K562 (cell line): ENCODE data around the gene CLTB. TPM values are rescaled to one million over a fixed set of nuclear protein-coding genes. Genes with fewer than 3 reads are reported as not detected.

Experiments used
- ATAC-seq: fragments of 200-7000 bp; cut with Tn5 transposase; 3 replicates; pipeline ENCODE4 v1.9.1; 2020; ENCODE audit warnings: moderate library complexity
- BruUV-seq: library from RNA; stranded (reverse); fragments of 400-500 nt; replicated peaks from 2 replicates; lab custom pipeline; 2021; lab: Mats Ljungman, UMichigan
- CTCF ChIA-PET: fragments of 300-600 bp; formaldehyde crosslinking; extraction: SDS; loops from one replicate; lab custom pipeline; 2021; ENCODE audit warnings: low intra/inter-chr PET ratio; lab: Yijun Ruan, JAX
- POLR2A ChIA-PET: fragments of 300-600, 350-650 bp; sonication (Branson Sonifier 250); formaldehyde crosslinking; extraction: SDS; loops from one replicate; lab custom pipeline; 2021; ENCODE audit warnings: antibody characterized with exemption, inconsistent platforms; lab: Yijun Ruan, JAX
- DNase-seq, 4 experiments: peaks; one replicate each; pipeline versions ENCODE4 v3.0.0 to v3.0.0-alpha.2; 2011 to 2018; ENCODE audit warnings: low spot score in 3 of 4, mixed read lengths in 3 of 4; ENCODE audit errors: extremely low read depth in 1 of 4
- FAIRE-seq: peaks from 2 replicates; lab custom pipeline; 2011; peaks lifted over from hg19 to GRCh38; lab: Jason Lieb, UNC
- H2AFZ ChIP-seq: 2 replicates; pipeline ENCODE4 v1.6.0; 2011; ENCODE audit warnings: low read depth, low read length, control low read depth, inconsistent platforms
- H3K27ac ChIP-seq: fragments of 200-600 bp; 3 replicates; pipeline ENCODE4 v1.8.0; 2011; ENCODE audit warnings: low read depth, mild to moderate bottlenecking, control low read depth, inconsistent platforms, low read length, moderate library complexity, mixed read lengths; ENCODE audit errors: extremely low read depth
- H3K27me3 ChIP-seq, 2 experiments: fragments of 300-600 bp in 1 of 2; 2 replicates in 1 of 2; 3 replicates in 1 of 2; pipeline versions ENCODE4 v1.6.0 to v1.8.0; 2011; ENCODE audit warnings: inconsistent platforms in 2 of 2, low read length in 2 of 2, mild to moderate bottlenecking in 1 of 2, mixed read lengths in 1 of 2, moderate library complexity in 1 of 2; ENCODE audit not compliant: control insufficient read depth in 2 of 2, insufficient read depth in 2 of 2
- H3K36me3 ChIP-seq: fragments of 300-600 bp; 3 replicates; pipeline ENCODE4 v1.8.0; 2011; ENCODE audit warnings: mild to moderate bottlenecking, low read length, inconsistent platforms; ENCODE audit not compliant: control insufficient read depth, insufficient read depth
- H3K4me1 ChIP-seq, 2 experiments: fragments of 200-600 bp in 1 of 2; replicated peaks in 1 of 2; 2 replicates in 1 of 2; 3 replicates in 1 of 2; pipeline versions ENCODE4 v1.5.1 to v1.8.0; 2011; ENCODE audit warnings: inconsistent platforms in 2 of 2, low read length in 2 of 2, mild to moderate bottlenecking in 1 of 2, mixed read lengths in 1 of 2, moderate library complexity in 1 of 2; ENCODE audit not compliant: control insufficient read depth in 2 of 2, insufficient read depth in 2 of 2
- H3K4me2 ChIP-seq: 2 replicates; pipeline ENCODE4 v1.6.1; 2011; ENCODE audit warnings: low read length, control low read depth, inconsistent platforms, mixed read lengths; ENCODE audit not compliant: insufficient read depth
- H3K4me3 ChIP-seq: fragments of 200-600 bp; sonication (generic), shearing (Covaris generic); 2 replicates; pipeline ENCODE4 v1.5.1; 2016; ENCODE audit warnings: control low read depth, inconsistent platforms
- H3K79me2 ChIP-seq: fragments of 200-600 bp; 3 replicates; pipeline ENCODE4 v1.8.0; 2011; ENCODE audit warnings: low read length, inconsistent platforms; ENCODE audit not compliant: control insufficient read depth, insufficient read depth
- H3K9ac ChIP-seq, 2 experiments: 2 replicates each; pipeline versions ENCODE4 v1.6.0 to v1.6.1; 2011; ENCODE audit warnings: low read depth in 2 of 2, low read length in 2 of 2, control low read depth in 1 of 2, inconsistent platforms in 1 of 2, mild to moderate bottlenecking in 1 of 2, mixed read lengths in 1 of 2; ENCODE audit not compliant: insufficient read depth in 1 of 2
- H3K9me1 ChIP-seq: one replicate; pipeline ENCODE4 v1.6.0; 2011; ENCODE audit warnings: inconsistent platforms, mild to moderate bottlenecking, low read length, moderate library complexity; ENCODE audit not compliant: control insufficient read depth, insufficient read depth
- H3K9me3 ChIP-seq: replicated peaks from 2 replicates; pipeline ENCODE4 v1.5.1; 2011; ENCODE audit warnings: low read depth, low read length, inconsistent platforms; ENCODE audit not compliant: control insufficient read depth, insufficient read depth
- H4K20me1 ChIP-seq: replicated peaks from 2 replicates; pipeline ENCODE4 v1.6.1; 2011; ENCODE audit warnings: low read length, inconsistent platforms, mixed read lengths; ENCODE audit not compliant: control insufficient read depth, insufficient read depth
- ATF3 ChIP-seq, 2 experiments: fragments of 450-650 bp in 1 of 2; sonication (generic) in 1 of 2; formaldehyde crosslinking in 1 of 2; IDR thresholded peaks in 1 of 2; conservative IDR thresholded peaks in 1 of 2; 2 replicates each; pipeline versions ENCODE4 v1.6.1 to v1.8.1; 2016 to 2023; ENCODE audit warnings: mild to moderate bottlenecking in 2 of 2, moderate library complexity in 2 of 2, inconsistent platforms in 1 of 2, missing genetic modification reagents in 1 of 2
- CEBPG ChIP-seq, 3 experiments: fragments of 200-800 bp in 1 of 3; sonication (Bioruptor generic) in 1 of 3; sonication (generic) in 1 of 3; formaldehyde crosslinking in 1 of 3; IDR thresholded peaks in 2 of 3; conservative IDR thresholded peaks in 1 of 3; 2 replicates each; pipeline versions ENCODE4 v1.6.1 to v1.8.0; 2016 to 2022; ENCODE audit warnings: missing compliant biosample characterization in 2 of 3, missing genetic modification characterization in 2 of 3, mild to moderate bottlenecking in 1 of 3, missing genetic modification reagents in 1 of 3
- CREM ChIP-seq: IDR thresholded peaks from 2 replicates; pipeline ENCODE4 v1.6.1; 2014; ENCODE audit warnings: antibody characterized with exemption, low read depth
- FOXA1 ChIP-seq: fragments of 450-650 bp; IDR thresholded peaks from 2 replicates; pipeline ENCODE4 v1.6.1; 2016; ENCODE audit warnings: mild to moderate bottlenecking, borderline replicate concordance
- JUN ChIP-seq, 2 experiments: sonication (generic) in 1 of 2; formaldehyde crosslinking in 1 of 2; IDR thresholded peaks; 2 replicates each; pipeline versions ENCODE4 v1.6.1 to v1.8.0; 2012 to 2022; ENCODE audit warnings: borderline replicate concordance in 2 of 2, mild to moderate bottlenecking in 2 of 2, improper control_type of control experiment in 1 of 2, low read depth in 1 of 2, low read length in 1 of 2, missing genetic modification reagents in 1 of 2
- JUNB ChIP-seq: fragments of 450-650 bp; formaldehyde crosslinking; conservative IDR thresholded peaks from 2 replicates; pipeline ENCODE4 v1.4.0; 2020; ENCODE audit warnings: mild to moderate bottlenecking
- JUND ChIP-seq, 2 experiments: IDR thresholded peaks; 2 replicates in 1 of 2; 3 replicates in 1 of 2; pipeline ENCODE4 v1.6.1; 2011; ENCODE audit warnings: borderline replicate concordance in 2 of 2, low read depth in 2 of 2, low read length in 2 of 2, improper control_type of control experiment in 1 of 2, missing biosample characterization in 1 of 2, missing genetic modification characterization in 1 of 2, missing genetic modification reagents in 1 of 2
- NFE2 ChIP-seq: IDR thresholded peaks from 2 replicates; pipeline ENCODE4 v1.6.1; 2014; ENCODE audit warnings: antibody characterized with exemption, low read depth
- NR2C2 ChIP-seq, 2 experiments: fragments of 200-800 bp in 1 of 2; sonication (Bioruptor generic) in 1 of 2; sonication (generic) in 1 of 2; formaldehyde crosslinking in 1 of 2; IDR thresholded peaks; 2 replicates each; pipeline versions ENCODE4 v1.6.1 to v1.8.0; 2016 to 2022; ENCODE audit warnings: mild to moderate bottlenecking in 1 of 2, missing compliant biosample characterization in 1 of 2, missing genetic modification characterization in 1 of 2, missing genetic modification reagents in 1 of 2
- RCOR1 ChIP-seq, 2 experiments: IDR thresholded peaks; 2 replicates each; pipeline ENCODE4 v1.6.1; 2012; ENCODE audit warnings: low read depth in 2 of 2, low read length in 2 of 2, borderline replicate concordance in 1 of 2, improper control_type of control experiment in 1 of 2
- SOX6 ChIP-seq: fragments of 450-650 bp; IDR thresholded peaks from 2 replicates; pipeline ENCODE4 v1.6.1; 2014; ENCODE audit warnings: mild to moderate bottlenecking
- TAF1 ChIP-seq: IDR thresholded peaks from 2 replicates; pipeline ENCODE4 v1.6.1; 2011; ENCODE audit warnings: mild to moderate bottlenecking, low read length, moderate library complexity; ENCODE audit not compliant: insufficient read depth, control insufficient read depth, severe bottlenecking; ENCODE audit errors: extremely low read depth
- ZNF511 ChIP-seq: sonication (generic); formaldehyde crosslinking; IDR thresholded peaks from 2 replicates; pipeline ENCODE4 v1.8.0; 2022; ENCODE audit warnings: mild to moderate bottlenecking, missing genetic modification reagents
- ZNF75A ChIP-seq: fragments of 450-650 bp; formaldehyde crosslinking; IDR thresholded peaks from 2 replicates; pipeline ENCODE4 v1.4.0; 2020; ENCODE audit warnings: mild to moderate bottlenecking
- WGBS: fragments of 100-300 bp; shearing (Covaris generic); methylation state at CpG from one replicate; pipeline ENCODE4 v1.1.6; 2016; ENCODE audit warnings: low coverage, mixed read lengths; ENCODE audit not compliant: insufficient coverage; ENCODE audit errors: missing lambda C conversion rate; 5-methylcytosine and 5-hydroxymethylcytosine counted together
- in situ Hi-C: fragments of 300-500 bp; cut with MboI; formaldehyde crosslinking; loops from 4 replicates; pipeline ENCODE4 v1.15.0; 2018; ENCODE audit warnings: inconsistent platforms, mixed read lengths
- intact Hi-C: fragments of 100-400 bp; cut with micrococcal nuclease; formaldehyde crosslinking; loops from 2 replicates; pipeline ENCODE4 v1.14.2; 2022
- polyA plus RNA-seq, 8 experiments: library from polyadenylated mRNA; depleted of rRNA in 4 of 8; stranded (reverse) in 5 of 8; unstranded in 3 of 8; fragments of >200 nt; fragmentation: Nextera tagmentation in 2 of 8; fragmentation: Illumina TruSeq in 1 of 8; extraction: Ambion mirVana in 2 of 8; extraction: Trizol in 1 of 8; gene quantifications; 2 replicates each; pipeline versions ENCODE4 v1.2.1 to v1.2.3, GENCODE V29; 2011 to 2014; ENCODE audit warnings: inconsistent platforms in 1 of 8, missing spikeins in 1 of 8
- total RNA-seq, 7 experiments: library from RNA; depleted of rRNA in 6 of 7; stranded (reverse); fragments of >200 nt in 6 of 7; fragmentation: Illumina TruSeq in 2 of 7; extraction: Trizol in 2 of 7; gene quantifications; 2 replicates each; pipeline versions ENCODE4 v1.2.1 to v1.2.3, GENCODE V29; 2011 to 2021; ENCODE audit warnings: low replicate concordance in 1 of 7

The CLTB gene
- total and polyA plus RNA-seq, 9 of the 15 experiments (the other 6 are each of a cell fraction or from before 2014, with no cell fraction given) = 1.8 to 117 (median 39.0) TPM

DNA sequence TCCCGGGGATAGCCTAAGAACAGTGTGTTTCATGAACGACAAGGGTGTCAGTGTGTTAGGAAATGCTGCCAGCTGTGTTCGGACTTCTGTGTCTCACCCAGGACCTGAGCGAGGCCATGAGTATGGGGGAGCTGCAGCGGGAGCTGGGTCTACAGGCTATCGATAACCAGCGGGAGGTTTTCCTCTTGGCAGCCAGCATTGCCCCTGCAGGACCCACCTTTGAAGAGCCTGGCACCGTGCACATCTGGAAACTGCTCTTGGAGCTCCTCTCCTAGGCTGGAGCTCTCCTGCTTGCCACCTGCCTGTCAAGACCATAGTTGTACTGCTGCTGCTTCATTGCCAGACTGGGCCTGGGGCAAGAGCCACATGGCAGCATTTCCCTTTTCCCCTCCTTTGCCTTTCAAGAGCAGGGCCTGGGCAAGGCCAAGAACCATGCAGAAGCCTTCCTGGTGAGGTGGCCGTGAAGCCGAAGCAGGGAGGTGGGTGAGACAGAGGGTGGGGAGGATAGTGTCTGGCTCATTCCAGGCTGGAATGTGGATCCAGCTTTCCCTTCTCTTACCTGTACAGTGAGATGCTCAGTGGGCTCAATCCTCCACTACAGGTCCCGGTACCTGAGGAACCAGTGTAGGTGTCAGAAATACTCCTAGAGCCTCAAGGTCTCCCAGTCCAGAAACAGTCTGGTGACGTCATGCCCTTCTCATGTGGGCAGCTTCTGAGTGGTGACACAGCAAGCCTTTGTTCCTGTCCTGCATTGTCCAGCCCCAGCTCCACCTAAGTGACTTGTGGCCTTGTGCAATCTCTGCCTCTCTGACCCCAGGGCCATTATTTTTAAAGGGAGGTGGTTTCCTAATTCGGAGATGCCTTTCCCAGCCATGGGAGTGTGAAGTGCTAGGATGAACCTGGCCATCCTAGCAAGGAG lies 44.5 kb downstream of the CLTB start:
- Histone ChIP-seq H3K79me2 (no peaks in the 10 kb centered on the region), H3K9ac (peak overlapping the region in 1 of 2 experiments; percentile 29; a peak in 1 of 4 replicates), H3K4me1 (peaks cover 7 to 19% of the 10 kb centered on the region in 2 experiments), H3K9me1 (no peaks in the 10 kb centered on the region), H4K20me1 (no peaks in the 10 kb centered on the region), H3K27me3 (no peaks in the 10 kb centered on the region), H3K36me3 (no peaks in the 10 kb centered on the region), H2AFZ (no peak overlapping the region), H3K4me2 (no peak overlapping the region), H3K4me3 (no peak overlapping the region), H3K27ac (no peak overlapping the region), H3K9me3 (no peaks in the 10 kb centered on the region)
- peak in 2 of 4 experiments; percentile 43 to 52 for DNase-seq
- POLR2A ChIA-PET = interaction anchor here (0.6 to 3.0 kb wide), 6 partner anchors 10 to 228 kb away, joined by 3 to 11 read pairs (median 4); partner anchors contain the start of gene KIAA1191
- in situ Hi-C loops (no loop called here), intact Hi-C loops (no loop called here)
- ATAC-seq = peak; percentile 77
- CTCF ChIA-PET = no interaction called here
- BruUV-seq = no TSS peak
- WGBS = 62% methylated on average over 13 of the region's 13 CpGs
- FAIRE-seq = peak; percentile 37
- TF ChIP-seq ATF3 (IDR thresholded peaks at IDR 0.05) (peak; percentile 96), ATF3 (CRISPR knock-in tag; conservative IDR thresholded peaks at IDR 0.05) (no peak), JUN (IDR thresholded peaks at IDR 0.05; ENCODE audit: borderline replicate concordance, low read depth, low read length) (peak; percentile 70), JUN (CRISPR knock-in tag; IDR thresholded peaks at IDR 0.05; ENCODE audit: borderline replicate concordance) (no peak), NFE2 (peak; percentile 34; the same call in 1 of the 2 replicates), SOX6 (peak; percentile 80), FOXA1 (no peak), ZNF75A (CRISPR knock-in tag) (no peak), ZNF511 (no peak), CEBPG (CRISPR knock-in tag; IDR thresholded peaks at IDR 0.05) (peak; percentile 62), CEBPG (tag; conservative IDR thresholded peaks at IDR 0.05 in 1 of 2, IDR thresholded peaks at IDR 0.05 in 1 of 2) (peak; percentile 65 to 71), TAF1 (no peak), RCOR1 (IDR thresholded peaks at IDR 0.05; ENCODE audit: borderline replicate concordance in 1 of 2, low read depth in 2 of 2, low read length in 2 of 2) (peak in 1 of 2 experiments; percentile 22; a peak in 1 of 4 replicates), NR2C2 (CRISPR knock-in tag; IDR thresholded peaks at IDR 0.05) (no peak), NR2C2 (tag; IDR thresholded peaks at IDR 0.05) (peak; percentile 21; the same call in 1 of the 2 replicates), JUND (IDR thresholded peaks at IDR 0.05; ENCODE audit: borderline replicate concordance, low read depth, low read length) (peak; percentile 88), JUND (tag; IDR thresholded peaks at IDR 0.05; ENCODE audit: borderline replicate concordance, low read depth, low read length) (peak; percentile 87), JUNB (CRISPR knock-in tag) (peak; percentile 52; the same call in 1 of the 2 replicates), CREM (peak; percentile 73)
